Mesodermal cell (in vitro differentiated cells): ENCODE data around the gene BNIP3.

ENCODE experiments used
- H3K27ac ChIP-seq: 2 replicates; pipeline ENCODE4 v1.7.0; 2013; ENCODE audit warnings: mild to moderate bottlenecking, low read depth, low read length, moderate library complexity; ENCODE audit not compliant: severe bottlenecking
- H3K36me3 ChIP-seq: 2 replicates; pipeline ENCODE4 v1.7.1; 2013; ENCODE audit warnings: mild to moderate bottlenecking, low read length, moderate library complexity; ENCODE audit not compliant: control insufficient read depth, insufficient read depth
- H3K4me1 ChIP-seq: one replicate; pipeline ENCODE4 v1.7.1; 2013; ENCODE audit warnings: mild to moderate bottlenecking, low read length; ENCODE audit not compliant: insufficient read depth, control insufficient read depth, poor library complexity, severe bottlenecking
- H3K4me3 ChIP-seq: 2 replicates; pipeline ENCODE4 v1.7.0; 2013; ENCODE audit warnings: low read length, control low read depth, mild to moderate bottlenecking; ENCODE audit not compliant: insufficient read depth, poor library complexity, severe bottlenecking; ENCODE audit errors: extremely low read depth
- H3K9me3 ChIP-seq: 2 replicates; pipeline ENCODE4 v1.7.1; 2013; ENCODE audit warnings: mild to moderate bottlenecking, low read length, moderate library complexity; ENCODE audit not compliant: control insufficient read depth
- WGBS, 2 experiments: methylation state at CpG; one replicate each; pipeline ENCODE4 v1.1.5; 2013; ENCODE audit warnings: missing lambda C conversion rate in 2 of 2; ENCODE audit not compliant: insufficient coverage in 2 of 2; 5-methylcytosine and 5-hydroxymethylcytosine counted together

BNIP3 gene

GRCh38 chr10:131978366-131978765 lies 3.4 kb downstream of the BNIP3 start:
- Histone ChIP-seq H3K27ac (no peak overlapping the region), H3K36me3 (peaks cover 30% of the 10 kb centered on the region), H3K4me3 (no peak overlapping the region), H3K9me3 (no peaks in the 10 kb centered on the region), H3K4me1 (peaks cover 13% of the 10 kb centered on the region)
- 75 to 82% methylated on average over 3 of the region's 3 CpGs for WGBS, 2 experiments

DNA sequence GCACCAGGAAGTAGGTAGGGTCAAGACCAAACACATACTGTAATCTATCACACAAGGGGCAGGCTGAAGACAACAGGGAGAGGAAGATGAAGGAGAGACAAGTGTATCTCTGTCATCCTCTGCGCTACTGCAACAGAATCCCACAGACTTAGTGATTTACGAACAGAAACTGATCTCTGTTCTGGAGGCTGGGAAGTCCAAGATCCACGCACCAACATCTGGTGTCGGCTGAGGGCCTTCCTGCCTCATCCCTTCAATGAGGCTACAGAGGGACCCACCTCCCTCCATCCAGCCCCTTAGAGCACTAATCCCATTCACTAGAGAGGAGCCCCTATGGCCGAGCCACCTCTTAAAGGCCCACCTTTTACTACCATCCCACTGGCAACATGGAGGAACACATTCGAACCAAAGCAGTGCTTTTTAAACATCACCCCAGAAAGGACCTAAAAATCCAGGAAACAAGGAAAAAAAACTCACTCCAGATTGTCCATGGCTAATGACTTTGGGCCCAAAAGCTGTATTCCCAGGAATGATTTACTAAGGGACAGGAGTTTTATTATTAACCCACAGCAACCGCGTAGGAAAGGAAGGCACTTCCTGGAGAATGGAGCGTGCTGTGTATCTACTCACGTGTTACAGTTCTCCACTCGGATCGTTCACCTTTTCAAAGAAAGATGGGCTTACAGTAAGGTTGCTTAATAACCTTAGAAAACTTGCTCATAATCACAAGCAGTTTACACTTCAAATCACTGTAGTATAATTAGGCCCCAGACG lies 4.2 kb downstream of the BNIP3 start:
- peaks cover 36% of the 10 kb centered on the region for H3K36me3 ChIP-seq
- peaks cover 11% of the 10 kb centered on the region for H3K4me1 ChIP-seq
- H3K27ac ChIP-seq, result no peak overlapping the region
- no peak overlapping the region for H3K4me3 ChIP-seq
- no peaks in the 10 kb centered on the region for H3K9me3 ChIP-seq
- 93 to 100% methylated on average over 7 to 12 of the region's 13 CpGs for WGBS, 2 experiments

DNA sequence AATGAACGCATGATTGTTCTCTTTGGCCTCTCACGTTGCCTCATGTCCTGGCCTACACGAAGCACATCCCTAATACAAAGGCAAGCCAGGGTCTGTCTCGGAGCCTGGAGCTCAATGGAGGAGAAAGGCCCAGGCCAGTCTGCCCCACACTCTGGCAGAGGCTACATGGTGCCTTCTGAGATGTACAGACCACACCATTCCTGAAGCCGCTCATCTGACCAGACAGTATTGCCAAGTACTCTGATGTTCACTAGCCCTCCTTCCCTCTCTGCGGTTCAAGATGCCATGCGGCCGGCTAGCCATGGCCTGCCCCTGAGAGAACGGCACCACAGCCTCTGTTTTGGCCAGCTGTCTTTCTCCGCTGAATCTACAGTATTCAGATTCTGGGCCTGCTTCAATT lies 5.9 kb downstream of the BNIP3 start:
- H3K27ac ChIP-seq, result no peak overlapping the region
- peaks cover 11% of the 10 kb centered on the region for H3K4me1 ChIP-seq
- 95 to 96% methylated on average over 9 to 10 of the region's 10 CpGs for WGBS, 2 experiments
- H3K36me3 ChIP-seq, result peaks cover 50% of the 10 kb centered on the region
- H3K9me3 ChIP-seq, result no peaks in the 10 kb centered on the region
- H3K4me3 ChIP-seq, result no peak overlapping the region

GRCh38 chr10:131975003-131975402 lies 6.7 kb downstream of the BNIP3 start:
- WGBS, 2 experiments, result 90 to 96% methylated on average over 5 of the region's 6 CpGs
- H3K27ac ChIP-seq, result no peak overlapping the region
- H3K36me3 ChIP-seq, result peaks cover 58% of the 10 kb centered on the region

GRCh38 chr10:131974034-131974817 lies 7.5 kb downstream of the BNIP3 start:
- H3K4me3 ChIP-seq, result no peak overlapping the region

More at GRCh38 chr10:131975003-131975402, 6.7 kb downstream of the BNIP3 start:
- Histone ChIP-seq H3K9me3 (no peaks in the 10 kb centered on the region), H3K4me1 (peaks cover 8% of the 10 kb centered on the region), H3K4me3 (no peak overlapping the region)

DNA sequence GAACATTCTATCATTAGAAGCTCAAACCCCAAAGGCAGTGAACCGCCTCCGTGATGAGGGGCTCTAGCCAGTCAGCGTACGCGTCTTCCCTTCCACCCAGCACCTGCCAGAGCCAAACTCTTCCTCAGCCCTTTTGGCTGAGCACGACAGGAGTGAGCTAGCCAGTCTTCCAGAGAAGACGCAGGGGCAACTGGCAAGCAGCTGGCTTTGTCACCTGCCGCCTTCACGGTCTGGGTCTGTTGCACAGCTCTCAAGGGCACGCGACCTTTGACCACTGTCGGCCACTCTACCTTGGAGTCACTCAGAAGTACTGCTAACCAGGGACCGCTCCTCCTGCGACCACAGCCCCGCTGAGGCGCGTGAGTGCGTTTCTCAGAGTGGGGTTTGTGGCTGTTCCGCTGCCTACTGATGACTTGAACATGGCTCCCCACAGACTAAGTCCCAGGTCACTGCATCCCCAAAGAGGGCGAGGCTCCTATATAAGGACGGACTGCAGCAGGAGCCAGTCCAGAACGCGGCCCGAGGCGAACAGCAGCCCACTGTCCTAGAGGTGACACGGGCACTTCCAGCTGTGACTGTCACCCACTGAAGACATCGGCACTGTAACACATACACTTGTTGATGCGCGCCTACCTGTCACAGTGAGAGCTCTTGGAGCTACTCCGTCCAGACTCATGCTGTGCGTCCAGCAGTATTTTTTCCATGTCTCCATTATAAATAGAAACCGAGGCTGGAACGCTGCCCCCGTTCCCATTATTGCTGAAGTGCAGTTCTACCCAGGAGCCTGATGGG lies 8.4 kb downstream of the BNIP3 start:
- peaks cover 68% of the 10 kb centered on the region for H3K36me3 ChIP-seq
- no peaks in the 10 kb centered on the region for H3K9me3 ChIP-seq
- H3K4me3 ChIP-seq, result no peak overlapping the region
- 94 to 99% methylated on average over 29 to 34 of the region's 34 CpGs for WGBS, 2 experiments
- H3K4me1 ChIP-seq, result no peaks in the 10 kb centered on the region
- H3K27ac ChIP-seq, result no peak overlapping the region

More at GRCh38 chr10:131974034-131974817, 7.5 kb downstream of the BNIP3 start:
- Histone ChIP-seq H3K9me3 (no peaks in the 10 kb centered on the region), H3K36me3 (peaks cover 66% of the 10 kb centered on the region), H3K27ac (no peak overlapping the region), H3K4me1 (no peaks in the 10 kb centered on the region)
- 95 to 99% methylated on average over 8 to 10 of the region's 14 CpGs for WGBS, 2 experiments

- Histone ChIP-seq H3K36me3 (peaks cover 63% of the 10 kb centered on the region), H3K9me3 (no peaks in the 10 kb centered on the region), H3K4me3 (no peak overlapping the region), H3K27ac (no peak overlapping the region), H3K4me1 (no peaks in the 10 kb centered on the region)
- 76 to 80% methylated on average over 10 of the region's 11 CpGs for WGBS, 2 experiments
Observed at GRCh38 chr10:131972474-131973071, 9.2 kb downstream of the BNIP3 start.

GRCh38 chr10:131971591-131971990 lies 10.1 kb downstream of the BNIP3 start:
- Histone ChIP-seq H3K36me3 (peaks cover 65% of the 10 kb centered on the region), H3K27ac (no peak overlapping the region), H3K9me3 (no peaks in the 10 kb centered on the region), H3K4me3 (no peak overlapping the region), H3K4me1 (no peaks in the 10 kb centered on the region)
- WGBS, 2 experiments, result 86 to 100% methylated on average over 4 of the region's 7 CpGs

- H3K27ac ChIP-seq, result no peak overlapping the region
- no peaks in the 10 kb centered on the region for H3K4me1 ChIP-seq
- no peaks in the 10 kb centered on the region for H3K9me3 ChIP-seq
- no peak overlapping the region for H3K4me3 ChIP-seq
- H3K36me3 ChIP-seq, result peaks cover 64% of the 10 kb centered on the region
- WGBS, 2 experiments, result 95 to 97% methylated on average over 17 to 18 of the region's 18 CpGs
Observed at GRCh38 chr10:131970946-131971345, 10.8 kb downstream of the BNIP3 start.

DNA sequence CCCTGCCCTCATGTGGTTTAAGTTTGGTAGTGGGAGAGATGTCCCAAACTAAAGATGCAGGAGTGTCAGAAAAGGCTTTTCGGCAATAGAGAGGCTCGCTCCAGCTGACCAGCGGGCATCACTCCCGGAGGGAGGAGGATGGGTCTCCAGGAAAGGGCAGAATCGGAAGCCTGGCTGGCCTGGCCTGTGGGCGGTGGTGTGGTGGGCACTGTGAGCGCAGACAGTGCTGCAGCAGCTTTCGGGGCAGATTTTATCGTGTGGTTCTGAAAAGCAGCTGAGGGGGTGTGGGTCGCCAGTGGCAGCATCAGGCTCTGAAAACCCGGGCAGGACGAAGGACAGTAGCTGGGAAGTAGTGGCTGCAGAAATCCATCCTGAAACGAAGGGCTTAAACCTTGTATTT lies 12.8 kb downstream of the BNIP3 start:
- Histone ChIP-seq H3K36me3 (peaks cover 70% of the 10 kb centered on the region), H3K27ac (no peak overlapping the region), H3K4me3 (no peak overlapping the region), H3K9me3 (no peaks in the 10 kb centered on the region), H3K4me1 (no peaks in the 10 kb centered on the region)
- WGBS, 2 experiments, result 93 to 95% methylated on average over 13 of the region's 13 CpGs
